GM23248 (cell line): ENCODE measurements around the gene DIP2C. TPM values are rescaled to one million over a fixed set of nuclear protein-coding genes. Genes with fewer than 3 reads are reported as not detected.
"Not testable (repeated sequence)": the region's sequence is repeated elsewhere in the genome, so short reads cannot be mapped to it uniquely, and the experiment has no call there.

ENCODE experiments used
- DNase-seq: peaks from one replicate; pipeline ENCODE4 v3.0.0-alpha.2; 2015
- H2AFZ ChIP-seq: fragments of 200-600 bp; sonication (generic); 2 replicates; pipeline ENCODE4 v1.6.1; 2016; ENCODE audit warnings: antibody characterized with exemption
- H3F3A ChIP-seq: fragments of 200-600 bp; sonication (generic); 2 replicates; pipeline ENCODE4 v1.6.1; 2016; ENCODE audit warnings: mild to moderate bottlenecking, antibody characterized with exemption, mixed run types; ENCODE audit not compliant: insufficient read depth
- H3K27ac ChIP-seq: fragments of 200-600 bp; sonication (generic); 2 replicates; pipeline ENCODE4 v1.5.1; 2016; ENCODE audit warnings: mild to moderate bottlenecking
- H3K27me3 ChIP-seq: fragments of 200-600 bp; sonication (generic); replicated peaks from 2 replicates; pipeline ENCODE4 v1.6.1; 2016; ENCODE audit warnings: mild to moderate bottlenecking; ENCODE audit not compliant: insufficient read depth
- H3K36me3 ChIP-seq: fragments of 200-600 bp; sonication (generic); 2 replicates; pipeline ENCODE4 v1.6.1; 2016; ENCODE audit warnings: low read depth, mild to moderate bottlenecking
- H3K4me1 ChIP-seq: fragments of 200-600 bp; sonication (generic); 2 replicates; pipeline ENCODE4 v1.6.1; 2016; ENCODE audit warnings: mild to moderate bottlenecking; ENCODE audit not compliant: insufficient read depth
- H3K4me2 ChIP-seq: fragments of 200-600 bp; sonication (generic); one replicate; pipeline ENCODE4 v1.6.1; 2016; ENCODE audit warnings: mild to moderate bottlenecking; ENCODE audit not compliant: unreplicated experiment
- H3K4me3 ChIP-seq: fragments of 200-600 bp; sonication (generic); 2 replicates; pipeline ENCODE4 v1.5.1; 2016; ENCODE audit warnings: mild to moderate bottlenecking
- H3K79me2 ChIP-seq: fragments of 200-600 bp; sonication (generic); 2 replicates; pipeline ENCODE4 v1.6.1; 2016; ENCODE audit warnings: mild to moderate bottlenecking; ENCODE audit not compliant: insufficient read depth
- H3K9ac ChIP-seq: fragments of 200-600 bp; sonication (generic); 2 replicates; pipeline ENCODE4 v1.6.1; 2016; ENCODE audit warnings: mild to moderate bottlenecking
- H3K9me2 ChIP-seq: fragments of 200-600 bp; sonication (generic); 2 replicates; pipeline ENCODE4 v1.6.1; 2016; ENCODE audit warnings: mixed run types, mild to moderate bottlenecking, moderate library complexity; ENCODE audit not compliant: insufficient read depth
- H3K9me3 ChIP-seq: fragments of 200-600 bp; sonication (generic); one replicate; pipeline ENCODE4 v1.6.1; 2017; ENCODE audit warnings: low read depth
- H4K20me1 ChIP-seq: fragments of 200-600 bp; sonication (generic); 2 replicates; pipeline ENCODE4 v1.6.0; 2016; ENCODE audit not compliant: insufficient read depth
- EZH2 ChIP-seq: fragments of 200-600 bp; sonication (generic); IDR thresholded peaks from 2 replicates; pipeline ENCODE4 v1.6.1; 2018; ENCODE audit warnings: antibody characterized with exemption, mild to moderate bottlenecking; ENCODE audit not compliant: insufficient read depth, poor library complexity, severe bottlenecking
- EZH2phosphoT487 ChIP-seq: fragments of 200-600 bp; sonication (generic); IDR thresholded peaks from 2 replicates; pipeline ENCODE4 v1.6.1; 2018; ENCODE audit warnings: antibody characterized with exemption, moderate library complexity, mild to moderate bottlenecking, low read depth; ENCODE audit not compliant: insufficient read depth
- WGBS, 2 experiments: methylation state at CpG; one replicate each; pipeline ENCODE4 v1.1.6; 2015 to 2017; ENCODE audit warnings: low lambda C conversion rate in 2 of 2, low coverage in 1 of 2; ENCODE audit errors: missing lambda C conversion rate in 2 of 2; 5-methylcytosine and 5-hydroxymethylcytosine counted together
- in situ Hi-C: fragments of 300-500 bp; cut with MboI; formaldehyde crosslinking; loops from 2 replicates; pipeline ENCODE4 v1.15.0; 2020
- polyA plus RNA-seq: library from polyadenylated mRNA; unstranded; fragments of >200 nt; fragmentation: Nextera tagmentation; extraction: Ambion mirVana; gene quantifications from 2 replicates; pipeline ENCODE4 v1.2.1, GENCODE V29; 2016
- total RNA-seq: library from RNA; depleted of rRNA; stranded (reverse); fragments of >200 nt; shearing (Covaris generic); gene quantifications from 2 replicates; pipeline ENCODE4 v1.2.3, GENCODE V29; 2014

The DIP2C gene
- total and polyA plus RNA-seq, 2 experiments from 2014 or later, result 12.0 to 13.1 TPM

DNA sequence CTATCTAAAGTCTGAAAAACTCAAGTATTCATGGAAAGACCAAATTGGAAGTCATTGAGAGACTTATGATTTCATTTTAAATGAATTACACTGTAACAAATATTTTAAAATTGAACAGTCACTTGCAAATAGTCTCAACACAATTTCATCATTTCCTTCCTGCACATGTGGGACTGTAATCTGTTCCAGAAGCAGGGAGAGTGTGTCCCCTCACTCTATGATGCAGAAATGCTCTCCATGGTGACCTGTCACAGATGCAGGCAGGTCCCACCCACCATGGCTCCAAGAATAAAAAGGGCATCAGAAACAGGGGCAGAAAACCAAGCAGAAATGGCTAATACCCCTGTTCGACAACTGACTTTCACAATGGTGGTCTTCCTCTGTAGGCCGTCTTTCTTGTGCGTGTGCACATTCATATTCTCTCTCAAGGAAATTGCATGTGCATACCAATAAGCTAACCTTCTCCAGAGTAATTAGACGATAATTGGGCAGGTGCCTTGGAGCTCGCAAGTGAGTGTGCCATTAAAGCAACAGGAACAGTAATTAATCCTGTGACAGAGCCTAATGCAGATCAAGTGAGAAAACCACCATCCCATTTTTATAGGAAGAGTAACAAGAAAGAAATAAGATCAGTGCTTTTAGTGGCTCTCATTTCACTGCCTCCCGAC is 383.3 kb downstream of the DIP2C start:
- no peak overlapping the region for H3K4me2 ChIP-seq
- 97 to 98% methylated on average over 6 of the region's 6 CpGs for WGBS, 2 experiments
- H3K4me3 ChIP-seq, result no peak overlapping the region
- 0 out of 2 replicates have a peak, but pooled peaks cover 4% of the 10 kb centered on the region for H3K36me3 ChIP-seq
- TF ChIP-seq EZH2, result no peak
- no peak for TF ChIP-seq EZH2phosphoT487
- H3K27me3 ChIP-seq, result no peaks in the 10 kb centered on the region
- H2AFZ ChIP-seq, result no peak overlapping the region
- no peak overlapping the region for H3K27ac ChIP-seq
- no peaks in the 10 kb centered on the region for H3K9me2 ChIP-seq
- H3F3A ChIP-seq, result no peaks in the 10 kb centered on the region
- DNase-seq, result no peak
- no peaks in the 10 kb centered on the region for H3K79me2 ChIP-seq
- H3K4me1 ChIP-seq, result no peaks in the 10 kb centered on the region
- H3K9ac ChIP-seq, result no peak overlapping the region
- H3K9me3 ChIP-seq, result no peaks in the 10 kb centered on the region
- no peaks in the 10 kb centered on the region for H4K20me1 ChIP-seq
- in situ Hi-C loops, result no loop called here

DNA sequence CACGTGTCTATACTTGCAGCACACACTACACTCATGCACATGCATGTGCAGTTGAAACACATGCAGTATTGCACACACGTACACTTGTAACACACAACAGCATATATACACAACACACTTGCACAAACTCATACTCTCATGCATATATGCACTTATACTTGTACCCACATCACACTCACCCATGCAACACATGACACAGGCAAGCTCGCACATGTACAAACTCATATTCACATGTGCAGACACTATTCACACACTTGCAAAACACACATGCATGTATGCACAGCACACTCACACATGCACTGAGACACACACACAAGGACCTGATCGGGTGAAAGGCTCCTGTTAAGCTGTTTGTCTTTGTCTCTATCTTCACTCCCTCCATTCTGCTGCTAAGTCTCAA is 384.4 kb downstream of the DIP2C start:
- Histone ChIP-seq H4K20me1 (no peaks in the 10 kb centered on the region), H3K9ac (no peak overlapping the region), H3K4me3 (no peak overlapping the region), H3F3A (no peaks in the 10 kb centered on the region), H3K4me2 (no peak overlapping the region), H3K27ac (no peak overlapping the region), H2AFZ (no peak overlapping the region), H3K9me2 (no peaks in the 10 kb centered on the region), H3K9me3 (no peaks in the 10 kb centered on the region), H3K79me2 (no peaks in the 10 kb centered on the region), H3K36me3 (0 out of 2 replicates have a peak, but pooled peaks cover 4% of the 10 kb centered on the region), H3K27me3 (no peaks in the 10 kb centered on the region), H3K4me1 (no peaks in the 10 kb centered on the region)
- TF ChIP-seq EZH2phosphoT487 (no peak), EZH2 (no peak)
- in situ Hi-C loops, result no loop called here
- WGBS, 2 experiments, result 97 to 98% methylated on average over 4 of the region's 4 CpGs
- DNase-seq, result no peak

DNA sequence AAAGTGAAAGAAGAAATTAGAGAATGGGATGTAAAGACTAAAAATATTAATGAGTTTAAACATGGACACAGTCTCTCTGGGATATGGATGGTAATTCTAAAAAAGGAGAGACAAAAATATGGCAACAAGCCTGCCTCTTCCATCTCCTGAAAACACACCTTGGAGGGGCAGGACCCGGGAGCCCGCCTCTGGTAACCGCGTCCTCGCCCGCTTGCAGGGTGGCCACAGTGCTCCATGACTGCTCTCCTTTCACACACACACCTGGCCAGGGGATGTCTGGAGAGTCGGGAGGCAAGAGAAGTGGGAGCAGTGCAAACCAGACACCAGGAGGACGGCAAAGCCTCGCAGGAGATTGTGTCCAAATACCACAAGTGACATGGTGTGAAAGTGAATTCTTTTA is 387.9 kb downstream of the DIP2C start:
- no peak for TF ChIP-seq EZH2phosphoT487
- no peak for TF ChIP-seq EZH2
- no peak overlapping the region for H3K4me3 ChIP-seq
- H3K27me3 ChIP-seq, result no peaks in the 10 kb centered on the region
- H3K9ac ChIP-seq, result no peak overlapping the region
- H3K79me2 ChIP-seq, result no peaks in the 10 kb centered on the region
- peaks cover 15% of the 10 kb centered on the region for H3F3A ChIP-seq
- H4K20me1 ChIP-seq, result no peaks in the 10 kb centered on the region
- no peak overlapping the region for H2AFZ ChIP-seq
- peaks cover 9% of the 10 kb centered on the region; the same call in 1 of the 2 replicates for H3K4me1 ChIP-seq
- 96 to 97% methylated on average over 9 of the region's 9 CpGs for WGBS, 2 experiments
- no peak for DNase-seq
- H3K36me3 ChIP-seq, result no peaks in the 10 kb centered on the region
- no peak overlapping the region for H3K4me2 ChIP-seq
- H3K9me3 ChIP-seq, result no peaks in the 10 kb centered on the region
- H3K27ac ChIP-seq, result no peak overlapping the region
- in situ Hi-C loops, result no loop called here
- no peaks in the 10 kb centered on the region for H3K9me2 ChIP-seq

DNA sequence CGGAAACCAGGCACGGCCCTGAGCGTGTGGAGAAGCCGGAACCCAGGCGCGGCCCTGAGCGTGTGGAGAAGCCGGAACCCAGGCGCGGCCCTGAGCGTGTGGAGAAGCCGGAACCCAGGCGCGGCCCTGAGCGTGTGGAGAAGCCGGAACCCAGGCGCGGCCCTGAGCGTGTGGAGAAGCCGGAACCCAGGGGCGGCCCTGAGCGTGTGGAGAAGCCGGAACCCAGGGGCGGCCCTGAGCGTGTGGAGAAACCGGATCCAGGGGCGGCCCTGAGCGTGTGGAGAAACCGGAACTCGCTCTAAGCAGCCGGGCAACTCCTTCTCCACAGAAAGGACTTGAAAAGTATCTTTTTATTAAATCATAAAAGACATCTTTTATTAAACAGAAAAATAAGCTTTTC is 388.9 kb downstream of the DIP2C start:
- H3K4me1 ChIP-seq, H3K4me2 ChIP-seq, H3K27ac ChIP-seq, H3K36me3 ChIP-seq, H4K20me1 ChIP-seq, H3K9me2 ChIP-seq, DNase-seq, H3K9me3 ChIP-seq, H3K9ac ChIP-seq, in situ Hi-C loops, H2AFZ ChIP-seq, H3K79me2 ChIP-seq, H3K27me3 ChIP-seq, H3K4me3 ChIP-seq: not testable (repeated sequence)
- 98 to 100% methylated on average over 10 to 31 of the region's 31 CpGs for WGBS, 2 experiments
- peaks cover 15% of the 10 kb centered on the region for H3F3A ChIP-seq

DNA sequence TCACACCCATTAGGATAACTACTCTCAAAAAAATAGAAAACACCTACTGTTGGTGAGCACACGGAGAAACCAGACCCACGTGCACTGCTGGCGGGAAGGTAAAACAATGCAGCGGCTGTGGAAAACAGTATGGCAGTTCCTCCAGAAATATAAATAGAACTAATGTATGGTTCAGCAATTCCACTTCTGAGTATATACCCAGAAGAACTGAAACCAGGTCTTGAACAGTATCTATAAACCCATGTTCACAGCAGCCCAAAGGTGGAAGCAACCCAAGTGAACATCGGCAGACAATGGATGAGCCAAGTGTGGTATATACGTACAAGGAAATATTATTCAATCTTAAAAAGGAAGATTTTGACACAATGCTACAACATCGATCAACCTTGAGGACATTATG is 389.5 kb downstream of the DIP2C start:
- Histone ChIP-seq H3K36me3 (no peaks in the 10 kb centered on the region), H3K9ac (no peak overlapping the region), H3K27ac (no peak overlapping the region), H3K79me2 (0 out of 2 replicates have a peak, but pooled peaks cover 4% of the 10 kb centered on the region), H3F3A (peaks cover 15% of the 10 kb centered on the region), H3K4me2 (no peak overlapping the region), H3K27me3 (no peaks in the 10 kb centered on the region), H3K9me2 (no peaks in the 10 kb centered on the region), H4K20me1 (no peaks in the 10 kb centered on the region), H3K9me3 (no peaks in the 10 kb centered on the region), H3K4me1 (peaks cover 9% of the 10 kb centered on the region; the same call in 1 of the 2 replicates), H3K4me3 (no peak overlapping the region), H2AFZ (no peak overlapping the region)
- in situ Hi-C loops, result no loop called here
- 93 to 94% methylated on average over 7 of the region's 7 CpGs for WGBS, 2 experiments
- TF ChIP-seq EZH2 (no peak), EZH2phosphoT487 (no peak)
- DNase-seq, result no peak
